A549 (cell line): ENCODE measurements around the gene SPTBN4. TPM values are rescaled to one million over a fixed set of nuclear protein-coding genes. Genes with fewer than 3 reads are reported as not detected.

Source experiments
- ATAC-seq, 2 experiments: fragments of 200-7000 bp in 1 of 2; fragments of >200 bp in 1 of 2; cut with Nextera tagmentation in 1 of 2; cut with Tn5 transposase in 1 of 2; 3 replicates each; pipeline versions ENCODE4 v1.8.0 to v1.9.1; 2018 to 2020; ENCODE audit warnings: mild to moderate bottlenecking in 1 of 2, moderate library complexity in 1 of 2
- CTCF ChIA-PET: fragments of 300-600 bp; sonication (Branson Sonifier 250); formaldehyde crosslinking; extraction: SDS; loops from one replicate; lab custom pipeline; 2021; ENCODE audit warnings: antibody characterized with exemption, inconsistent platforms; lab: Yijun Ruan, JAX
- POLR2A ChIA-PET: fragments of 350-600 bp; formaldehyde crosslinking; extraction: SDS; loops from one replicate; lab custom pipeline; 2021; ENCODE audit warnings: antibody characterized with exemption, inconsistent platforms; lab: Yijun Ruan, JAX
- DNase-seq, 2 experiments: peaks; one replicate each; pipeline versions ENCODE4 v3.0.0 to v3.0.0-alpha.2; 2011 to 2016; ENCODE audit warnings: low read depth in 1 of 2, low spot score in 1 of 2
- FAIRE-seq: peaks from 2 replicates; lab custom pipeline; 2011; peaks lifted over from hg19 to GRCh38; lab: Jason Lieb, UNC
- H3K27ac ChIP-seq, 2 experiments: fragments of >200 bp; sonication (Bioruptor Twin); formaldehyde crosslinking; 3 replicates each; pipeline ENCODE4 v1.5.1; 2016 to 2017
- H3K4me1 ChIP-seq: fragments of >200 bp; sonication (Bioruptor Twin); formaldehyde crosslinking; 3 replicates; pipeline ENCODE4 v1.6.1; 2016
- H3K4me2 ChIP-seq: fragments of >200 bp; sonication (Bioruptor Twin); formaldehyde crosslinking; 3 replicates; pipeline ENCODE4 v1.6.1; 2016
- H3K4me3 ChIP-seq: fragments of >200 bp; sonication (Bioruptor Twin); formaldehyde crosslinking; 3 replicates; pipeline ENCODE4 v1.5.1; 2016
- H3K9me3 ChIP-seq: fragments of >200 bp; sonication (Bioruptor Twin); formaldehyde crosslinking; 3 replicates; pipeline ENCODE4 v1.6.1; 2016
- CEBPB ChIP-seq, 2 experiments: fragments of >200 bp in 1 of 2; sonication (Bioruptor Twin) in 1 of 2; formaldehyde crosslinking in 1 of 2; IDR thresholded peaks; 2 replicates each; pipeline ENCODE4 v1.6.1; 2012 to 2016
- EHMT2 ChIP-seq: fragments of 200-600 bp; sonication (generic); IDR thresholded peaks from 2 replicates; pipeline ENCODE4 v1.6.1; 2016; ENCODE audit warnings: antibody characterized with exemption, low read depth, mild to moderate bottlenecking, moderate library complexity
- FOSL2 ChIP-seq, 2 experiments: fragments of 450-650 bp in 1 of 2; fragments of >200 bp in 1 of 2; sonication (Bioruptor Twin) in 1 of 2; formaldehyde crosslinking; IDR thresholded peaks; 2 replicates each; pipeline versions ENCODE4 v1.5.0 to v1.6.1; 2016 to 2020; ENCODE audit warnings: mild to moderate bottlenecking in 1 of 2, moderate library complexity in 1 of 2
- HDAC2 ChIP-seq: fragments of 200-600 bp; sonication (generic); IDR thresholded peaks from 2 replicates; pipeline ENCODE4 v1.6.1; 2016
- KDM1A ChIP-seq: fragments of 200-600 bp; sonication (generic); IDR thresholded peaks from 2 replicates; pipeline ENCODE4 v1.6.1; 2016; ENCODE audit warnings: low read depth, mild to moderate bottlenecking
- MAZ ChIP-seq: fragments of 150-350 bp; IDR thresholded peaks from 2 replicates; pipeline ENCODE4 v1.6.1; 2014; ENCODE audit warnings: antibody characterized with exemption, low read depth, low read length, borderline replicate concordance
- MYC ChIP-seq: IDR thresholded peaks from 2 replicates; pipeline ENCODE4 v1.6.1; 2012; ENCODE audit warnings: mild to moderate bottlenecking, inconsistent platforms, low read length, improper control_type of control experiment, borderline replicate concordance
- NFE2L2 ChIP-seq: fragments of 150-350 bp; conservative IDR thresholded peaks from 2 replicates; pipeline ENCODE4 v1.6.1; 2014; ENCODE audit warnings: low read length
- RFX5 ChIP-seq: fragments of 450-650 bp; IDR thresholded peaks from 2 replicates; pipeline ENCODE4 v1.7.1; 2014; ENCODE audit warnings: antibody characterized with exemption, mild to moderate bottlenecking, moderate library complexity
- SREBF2 ChIP-seq: fragments of 450-650 bp; IDR thresholded peaks from 2 replicates; pipeline ENCODE4 v1.6.1; 2014; ENCODE audit warnings: mild to moderate bottlenecking, moderate library complexity
- WGBS: methylation state at CpG from one replicate; pipeline ENCODE4 v1.1.6; 2017; ENCODE audit errors: missing lambda C conversion rate; 5-methylcytosine and 5-hydroxymethylcytosine counted together
- polyA plus RNA-seq, 4 experiments: library from polyadenylated mRNA; depleted of rRNA in 3 of 4; stranded (reverse); fragments of >200 nt; fragmentation: RNase III in 1 of 4; extraction: RNeasy Plus Mini Kit Qiagen cat#74134 plus additional on column Dnase treatment in 1 of 4; gene quantifications; 2 replicates in 3 of 4; 3 replicates in 1 of 4; pipeline ENCODE4 v1.2.3, GENCODE V29; 2011 to 2017
- TF ChIP-seq, protein P1 (sequence below): fragments of >200 bp; sonication (Bioruptor Twin); formaldehyde crosslinking; IDR thresholded peaks from 3 replicates; pipeline ENCODE4 v1.5.1; 2016
- TF ChIP-seq, protein P2 (sequence below): fragments of 150-350 bp; IDR thresholded peaks from 2 replicates; pipeline ENCODE4 v1.6.1; 2014; ENCODE audit warnings: low read depth, mild to moderate bottlenecking, low read length
- TF ChIP-seq, protein P3 (sequence below): fragments of 450-650 bp; IDR thresholded peaks from 2 replicates; pipeline ENCODE4 v1.6.1; 2014; ENCODE audit warnings: antibody characterized with exemption
- TF ChIP-seq, protein P4 (sequence below): IDR thresholded peaks from 2 replicates; pipeline ENCODE4 v1.6.1; 2012

Gene SPTBN4
- polyA plus RNA-seq, 2 of the 4 experiments (the other 2 are of a cell fraction), result 1.4 to 2.2 TPM

DNA sequence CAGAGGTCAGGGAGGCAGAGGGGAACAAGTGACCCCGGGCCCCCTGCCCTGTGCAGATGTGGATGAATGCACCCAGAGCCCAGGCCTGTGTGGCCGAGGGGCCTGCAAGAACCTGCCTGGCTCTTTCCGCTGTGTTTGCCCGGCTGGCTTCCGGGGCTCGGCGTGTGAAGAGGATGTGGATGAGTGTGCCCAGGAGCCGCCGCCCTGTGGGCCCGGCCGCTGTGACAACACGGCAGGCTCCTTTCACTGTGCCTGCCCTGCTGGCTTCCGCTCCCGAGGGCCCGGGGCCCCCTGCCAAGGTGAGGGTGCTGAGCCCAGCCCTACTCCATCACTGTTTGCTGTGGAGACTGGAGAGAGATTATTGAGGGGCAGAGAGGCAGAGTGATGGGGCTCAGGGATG lies 144.3 kb downstream of the SPTBN4 start:
- no peak overlapping the region for H3K4me3 ChIP-seq
- WGBS, result 73% methylated on average over 15 of the region's 15 CpGs
- peaks cover 35% of the 10 kb centered on the region for H3K4me1 ChIP-seq
- no peak overlapping the region for H3K4me2 ChIP-seq
- POLR2A ChIA-PET, result interaction anchor here (1.5 kb wide), 1 partner anchor 167 kb away, joined by 5 read pairs; the partner anchor contains the start of gene RAB4B
- no peak for DNase-seq
- TF ChIP-seq FOSL2 (IDR thresholded peaks at IDR 0.05) (no peak), FOSL2 (CRISPR knock-in tag; IDR thresholded peaks at IDR 0.05) (no peak), CEBPB (IDR thresholded peaks at IDR 0.05) (no peak), RFX5 (no peak), SREBF2 (no peak), MAZ (no peak)
- TF ChIP-seq, protein P1, sequence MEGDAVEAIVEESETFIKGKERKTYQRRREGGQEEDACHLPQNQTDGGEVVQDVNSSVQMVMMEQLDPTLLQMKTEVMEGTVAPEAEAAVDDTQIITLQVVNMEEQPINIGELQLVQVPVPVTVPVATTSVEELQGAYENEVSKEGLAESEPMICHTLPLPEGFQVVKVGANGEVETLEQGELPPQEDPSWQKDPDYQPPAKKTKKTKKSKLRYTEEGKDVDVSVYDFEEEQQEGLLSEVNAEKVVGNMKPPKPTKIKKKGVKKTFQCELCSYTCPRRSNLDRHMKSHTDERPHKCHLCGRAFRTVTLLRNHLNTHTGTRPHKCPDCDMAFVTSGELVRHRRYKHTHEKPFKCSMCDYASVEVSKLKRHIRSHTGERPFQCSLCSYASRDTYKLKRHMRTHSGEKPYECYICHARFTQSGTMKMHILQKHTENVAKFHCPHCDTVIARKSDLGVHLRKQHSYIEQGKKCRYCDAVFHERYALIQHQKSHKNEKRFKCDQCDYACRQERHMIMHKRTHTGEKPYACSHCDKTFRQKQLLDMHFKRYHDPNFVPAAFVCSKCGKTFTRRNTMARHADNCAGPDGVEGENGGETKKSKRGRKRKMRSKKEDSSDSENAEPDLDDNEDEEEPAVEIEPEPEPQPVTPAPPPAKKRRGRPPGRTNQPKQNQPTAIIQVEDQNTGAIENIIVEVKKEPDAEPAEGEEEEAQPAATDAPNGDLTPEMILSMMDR, result no peak
- TF ChIP-seq, protein P2, sequence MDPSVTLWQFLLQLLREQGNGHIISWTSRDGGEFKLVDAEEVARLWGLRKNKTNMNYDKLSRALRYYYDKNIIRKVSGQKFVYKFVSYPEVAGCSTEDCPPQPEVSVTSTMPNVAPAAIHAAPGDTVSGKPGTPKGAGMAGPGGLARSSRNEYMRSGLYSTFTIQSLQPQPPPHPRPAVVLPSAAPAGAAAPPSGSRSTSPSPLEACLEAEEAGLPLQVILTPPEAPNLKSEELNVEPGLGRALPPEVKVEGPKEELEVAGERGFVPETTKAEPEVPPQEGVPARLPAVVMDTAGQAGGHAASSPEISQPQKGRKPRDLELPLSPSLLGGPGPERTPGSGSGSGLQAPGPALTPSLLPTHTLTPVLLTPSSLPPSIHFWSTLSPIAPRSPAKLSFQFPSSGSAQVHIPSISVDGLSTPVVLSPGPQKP, result no peak
- TF ChIP-seq, protein P3, sequence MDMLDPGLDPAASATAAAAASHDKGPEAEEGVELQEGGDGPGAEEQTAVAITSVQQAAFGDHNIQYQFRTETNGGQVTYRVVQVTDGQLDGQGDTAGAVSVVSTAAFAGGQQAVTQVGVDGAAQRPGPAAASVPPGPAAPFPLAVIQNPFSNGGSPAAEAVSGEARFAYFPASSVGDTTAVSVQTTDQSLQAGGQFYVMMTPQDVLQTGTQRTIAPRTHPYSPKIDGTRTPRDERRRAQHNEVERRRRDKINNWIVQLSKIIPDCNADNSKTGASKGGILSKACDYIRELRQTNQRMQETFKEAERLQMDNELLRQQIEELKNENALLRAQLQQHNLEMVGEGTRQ, result no peak
- TF ChIP-seq, all 56 proteins: peak for 0
- no peaks in the 10 kb centered on the region for H3K9me3 ChIP-seq
- H3K27ac ChIP-seq, result peak overlapping the region in 1 of 2 experiments; percentile 9; a peak in 2 of 6 replicates
- no peak for FAIRE-seq
- CTCF ChIA-PET, result interaction anchor here (1.0 to 35.2 kb wide), 3 partner anchors 8 to 64 kb away, joined by 7 to 2247 read pairs (median 409); no protein-coding TSS in a partner anchor
- ATAC-seq, result 0 out of 6 replicates have a peak, but pooled peaks of 1 of the 2 experiments have one; percentile 1

DNA sequence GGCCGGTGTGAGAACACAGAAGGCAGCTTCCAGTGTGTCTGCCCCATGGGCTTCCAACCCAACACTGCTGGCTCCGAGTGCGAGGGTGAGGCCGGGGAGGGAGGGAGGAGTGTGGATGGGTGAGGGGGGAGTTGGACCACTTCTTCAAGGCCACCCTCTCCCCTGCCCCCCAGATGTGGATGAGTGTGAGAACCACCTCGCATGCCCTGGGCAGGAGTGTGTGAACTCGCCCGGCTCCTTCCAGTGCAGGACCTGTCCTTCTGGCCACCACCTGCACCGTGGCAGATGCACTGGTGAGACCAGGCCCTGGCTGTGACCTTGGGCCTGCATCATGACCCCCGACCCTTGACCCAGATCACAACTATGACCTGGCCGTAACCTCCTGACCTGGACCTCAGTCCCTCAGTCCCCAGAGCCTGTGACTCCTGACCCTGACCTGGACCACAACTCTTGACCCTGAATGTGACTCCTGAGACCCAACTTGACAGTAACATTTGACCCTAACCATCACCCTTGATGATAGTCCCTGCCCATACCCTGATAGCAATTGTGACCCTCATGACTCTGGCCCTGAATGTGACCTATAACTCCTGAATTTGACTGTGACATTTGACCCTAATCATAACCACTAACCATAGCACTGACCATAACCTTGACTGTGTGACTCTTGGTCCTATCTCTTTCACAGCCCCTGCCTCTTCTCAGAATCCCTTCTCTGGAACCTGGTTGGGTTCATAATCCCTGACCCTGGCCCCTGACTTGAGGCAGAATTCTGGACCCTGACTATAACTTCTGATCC lies 145.3 kb downstream of the SPTBN4 start:
- peak; percentile 90 for FAIRE-seq
- ChIA-PET POLR2A (no interaction called here), CTCF (interaction anchor here (0.6 to 35.2 kb wide), 6 partner anchors 8 to 112 kb away, joined by 3 to 2247 read pairs (median 208); no protein-coding TSS in a partner anchor)
- H3K9me3 ChIP-seq, result no peaks in the 10 kb centered on the region
- no peak for TF ChIP-seq MYC
- no peak for TF ChIP-seq HDAC2
- no peak for TF ChIP-seq CEBPB (IDR thresholded peaks at IDR 0.05)
- no peak for TF ChIP-seq NFE2L2
- TF ChIP-seq EHMT2, result no peak
- TF ChIP-seq KDM1A, result no peak
- TF ChIP-seq, protein P1, result no peak
- TF ChIP-seq, protein P4, sequence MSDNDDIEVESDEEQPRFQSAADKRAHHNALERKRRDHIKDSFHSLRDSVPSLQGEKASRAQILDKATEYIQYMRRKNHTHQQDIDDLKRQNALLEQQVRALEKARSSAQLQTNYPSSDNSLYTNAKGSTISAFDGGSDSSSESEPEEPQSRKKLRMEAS, result no peak
- WGBS, result 89% methylated on average over 10 of the region's 10 CpGs
- ATAC-seq, result no peak
- H3K27ac ChIP-seq, result no peak overlapping the region
- no peak overlapping the region for H3K4me3 ChIP-seq
- no peak for DNase-seq
- H3K4me2 ChIP-seq, result no peak overlapping the region
- peaks cover 25% of the 10 kb centered on the region for H3K4me1 ChIP-seq
